ENCODE measurements around the gene ZNF366.

ZNF366 gene

GRCh38 chr5:72402381-72402890 lies 104.8 kb downstream of the ZNF366 start:
- DNase-seq: no peak

GRCh38 chr5:72400950-72401349 lies 106.3 kb downstream of the ZNF366 start:
- DNase-seq: no peak

GRCh38 chr5:72397836-72398235 lies 109.4 kb downstream of the ZNF366 start:
- DNase-seq: no peak

GRCh38 chr5:72394688-72395087 lies 112.5 kb downstream of the ZNF366 start:
- DNase-seq: no peak

- DNase-seq: no peak
Observed at GRCh38 chr5:72393052-72393451, 114.2 kb downstream of the ZNF366 start.
